ENCODE data around the gene ANKDD1A. TPM values are rescaled to one million over a fixed set of nuclear protein-coding genes. Genes with fewer than 3 reads are reported as not detected.

Gene ANKDD1A
- total and polyA plus RNA-seq, 4 donors = 2.3 to 6.8 (median 4.2) TPM

DNA sequence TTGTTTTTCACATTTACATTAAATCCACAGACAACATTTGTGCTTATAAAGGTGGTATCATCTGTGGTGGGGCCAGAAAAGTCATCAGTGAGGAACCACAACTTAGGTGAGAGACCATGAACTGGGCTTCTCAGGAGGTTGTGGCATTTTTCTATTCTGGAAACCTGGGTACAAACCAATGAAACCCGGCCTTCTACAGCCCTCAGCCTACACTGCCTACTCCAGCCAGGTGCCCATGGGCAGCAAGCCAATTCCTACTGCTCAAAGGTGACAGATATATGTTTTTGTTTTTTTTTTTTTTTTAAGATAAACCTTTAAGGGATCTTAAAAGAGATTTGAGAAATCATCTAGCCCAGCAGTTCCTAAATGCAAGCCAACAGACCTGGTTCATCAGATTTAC lies 57.7 kb downstream of the ANKDD1A start:
- H3K27ac ChIP-seq (ENCODE audit: low read depth in 1 of 2, low read length in 1 of 2) = no peak overlapping the region
- H3K4me1 ChIP-seq (ENCODE audit: control insufficient read depth in 5 of 5, insufficient read depth in 5 of 5, low read length in 5 of 5) = no peaks in the 10 kb centered on the region
- TF ChIP-seq, protein P1, sequence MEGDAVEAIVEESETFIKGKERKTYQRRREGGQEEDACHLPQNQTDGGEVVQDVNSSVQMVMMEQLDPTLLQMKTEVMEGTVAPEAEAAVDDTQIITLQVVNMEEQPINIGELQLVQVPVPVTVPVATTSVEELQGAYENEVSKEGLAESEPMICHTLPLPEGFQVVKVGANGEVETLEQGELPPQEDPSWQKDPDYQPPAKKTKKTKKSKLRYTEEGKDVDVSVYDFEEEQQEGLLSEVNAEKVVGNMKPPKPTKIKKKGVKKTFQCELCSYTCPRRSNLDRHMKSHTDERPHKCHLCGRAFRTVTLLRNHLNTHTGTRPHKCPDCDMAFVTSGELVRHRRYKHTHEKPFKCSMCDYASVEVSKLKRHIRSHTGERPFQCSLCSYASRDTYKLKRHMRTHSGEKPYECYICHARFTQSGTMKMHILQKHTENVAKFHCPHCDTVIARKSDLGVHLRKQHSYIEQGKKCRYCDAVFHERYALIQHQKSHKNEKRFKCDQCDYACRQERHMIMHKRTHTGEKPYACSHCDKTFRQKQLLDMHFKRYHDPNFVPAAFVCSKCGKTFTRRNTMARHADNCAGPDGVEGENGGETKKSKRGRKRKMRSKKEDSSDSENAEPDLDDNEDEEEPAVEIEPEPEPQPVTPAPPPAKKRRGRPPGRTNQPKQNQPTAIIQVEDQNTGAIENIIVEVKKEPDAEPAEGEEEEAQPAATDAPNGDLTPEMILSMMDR (IDR thresholded peaks at IDR 0.05; ENCODE audit: control extremely low read depth, extremely low read depth) = no peak
- H3K27me3 ChIP-seq (ENCODE audit: control insufficient read depth in 3 of 3, insufficient read depth in 3 of 3, low read length in 2 of 3) = no peaks in the 10 kb centered on the region
- 91 to 100% methylated on average over 1 of the region's 1 CpG for WGBS, 2 donors
- H3K9me3 ChIP-seq (ENCODE audit: control insufficient read depth in 4 of 4, insufficient read depth in 3 of 4, low read length in 3 of 4) = no peaks in the 10 kb centered on the region
- H3K4me3 ChIP-seq = no peak overlapping the region
- H3K9ac ChIP-seq (ENCODE audit: insufficient read depth in 1 of 2, low read length in 2 of 2) = no peak overlapping the region
- ATAC-seq (ENCODE audit: insufficient read depth, low FRiP score) = no peak
- DNase-seq = no peak
- peaks cover 33 to 39% (median 35%) of the 10 kb centered on the region in 4 donors for H3K36me3 ChIP-seq (ENCODE audit: control insufficient read depth in 4 of 4, insufficient read depth in 4 of 4, low read length in 4 of 4)

DNA sequence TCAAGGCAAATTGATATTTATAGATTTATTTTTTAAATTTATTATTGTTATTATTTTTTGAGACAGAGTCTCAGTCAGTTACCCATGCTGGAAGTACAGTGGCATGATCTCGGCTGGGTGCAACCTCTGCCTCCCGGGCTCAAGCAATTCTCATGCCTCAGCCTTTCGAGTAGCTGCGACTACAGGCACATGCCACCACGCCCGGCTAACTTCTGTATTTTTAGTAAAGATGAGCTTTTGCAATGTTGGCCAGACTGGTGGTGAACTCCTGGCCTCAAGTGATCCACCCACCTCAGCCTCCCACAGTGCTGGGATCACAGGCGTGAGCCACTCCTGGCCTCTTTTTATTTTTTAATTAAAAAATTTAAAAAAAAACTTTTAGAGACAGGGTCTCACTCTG lies 59.0 kb downstream of the ANKDD1A start:
- H3K27ac ChIP-seq (ENCODE audit: low read depth in 1 of 2, low read length in 1 of 2) = no peak overlapping the region
- H3K9me3 ChIP-seq (ENCODE audit: control insufficient read depth in 4 of 4, insufficient read depth in 3 of 4, low read length in 3 of 4) = no peaks in the 10 kb centered on the region
- H3K36me3 ChIP-seq (ENCODE audit: control insufficient read depth in 4 of 4, insufficient read depth in 4 of 4, low read length in 4 of 4) = peaks cover 28 to 33% (median 32%) of the 10 kb centered on the region in 4 donors
- 59 to 83% methylated on average over 7 of the region's 7 CpGs for WGBS, 2 donors
- DNase-seq (no peak), ATAC-seq (ENCODE audit: insufficient read depth, low FRiP score) (no peak)
- no peak overlapping the region for H3K4me3 ChIP-seq
- H3K9ac ChIP-seq (ENCODE audit: insufficient read depth in 1 of 2, low read length in 2 of 2) = no peak overlapping the region
- TF ChIP-seq, protein P1 (IDR thresholded peaks at IDR 0.05; ENCODE audit: control extremely low read depth, extremely low read depth) = no peak
- H3K27me3 ChIP-seq (ENCODE audit: control insufficient read depth in 3 of 3, insufficient read depth in 3 of 3, low read length in 2 of 3) = no peaks in the 10 kb centered on the region
- no peaks in the 10 kb centered on the region for H3K4me1 ChIP-seq (ENCODE audit: control insufficient read depth in 5 of 5, insufficient read depth in 5 of 5, low read length in 5 of 5)

DNA sequence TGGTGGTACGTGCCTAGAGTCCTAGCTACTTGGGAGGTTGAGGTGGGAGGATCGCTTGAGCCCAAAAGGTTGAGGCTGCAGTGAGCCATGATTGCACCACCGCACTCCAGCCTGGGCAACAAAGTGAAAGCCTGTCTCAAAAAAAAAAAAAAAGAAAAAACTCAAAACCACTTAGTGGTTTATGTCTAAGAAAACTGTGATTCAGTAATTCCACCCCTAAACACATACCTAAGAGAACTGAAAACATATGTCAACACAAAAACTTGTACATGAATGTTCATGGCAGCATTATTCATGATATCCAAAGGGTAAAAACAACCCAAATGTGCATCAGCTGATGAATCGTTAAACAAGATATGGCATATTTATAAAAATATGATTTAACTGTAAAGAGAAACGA lies 63.7 kb downstream of the ANKDD1A start:
- TF ChIP-seq, protein P1 (IDR thresholded peaks at IDR 0.05; ENCODE audit: control extremely low read depth, extremely low read depth) = no peak
- WGBS, 2 donors = 88 to 98% methylated on average over 5 of the region's 5 CpGs
- peaks cover 19 to 34% (median 26%) of the 10 kb centered on the region in 4 donors for H3K36me3 ChIP-seq (ENCODE audit: control insufficient read depth in 4 of 4, insufficient read depth in 4 of 4, low read length in 4 of 4)
- H3K9me3 ChIP-seq (ENCODE audit: control insufficient read depth in 4 of 4, insufficient read depth in 3 of 4, low read length in 3 of 4) = no peaks in the 10 kb centered on the region
- ATAC-seq (ENCODE audit: insufficient read depth, low FRiP score) (no peak), DNase-seq (no peak)
- no peak overlapping the region for H3K9ac ChIP-seq (ENCODE audit: insufficient read depth in 1 of 2, low read length in 2 of 2)
- H3K4me3 ChIP-seq = no peak overlapping the region
- H3K27me3 ChIP-seq (ENCODE audit: control insufficient read depth in 3 of 3, insufficient read depth in 3 of 3, low read length in 2 of 3) = no peaks in the 10 kb centered on the region
- no peaks in the 10 kb centered on the region for H3K4me1 ChIP-seq (ENCODE audit: control insufficient read depth in 5 of 5, insufficient read depth in 5 of 5, low read length in 5 of 5)
- no peak overlapping the region for H3K27ac ChIP-seq (ENCODE audit: low read depth in 1 of 2, low read length in 1 of 2)

DNA sequence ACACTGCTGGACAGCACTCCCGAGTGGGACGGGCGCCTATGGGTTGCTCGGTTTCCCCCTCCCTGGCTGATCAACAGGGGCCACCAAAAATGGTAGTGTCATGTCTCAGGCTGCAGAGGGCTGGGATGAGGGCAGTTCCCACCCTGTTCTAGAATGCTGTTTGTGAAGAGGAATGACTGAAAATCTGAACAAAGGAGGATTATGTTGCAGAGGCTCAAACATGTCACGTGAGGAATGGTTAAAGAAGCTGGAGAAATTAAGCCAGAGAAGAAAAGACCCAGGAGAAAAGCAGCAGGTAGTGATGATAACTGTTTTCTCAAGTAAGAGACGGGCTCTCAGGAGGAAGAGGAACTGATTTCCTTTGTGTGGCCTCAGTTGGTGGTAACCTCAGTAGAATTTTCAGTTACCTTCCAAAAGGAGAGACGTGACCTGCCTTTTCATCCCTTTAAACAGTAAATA lies 67.6 kb downstream of the ANKDD1A start:
- TF ChIP-seq, protein P1 (IDR thresholded peaks at IDR 0.05; ENCODE audit: control extremely low read depth, extremely low read depth) = no peak
- H3K9me3 ChIP-seq (ENCODE audit: control insufficient read depth in 4 of 4, insufficient read depth in 3 of 4, low read length in 3 of 4) = no peaks in the 10 kb centered on the region
- H3K27ac ChIP-seq (ENCODE audit: low read depth in 1 of 2, low read length in 1 of 2) = no peak overlapping the region
- ATAC-seq (ENCODE audit: insufficient read depth, low FRiP score) (no peak), DNase-seq (no peak)
- H3K9ac ChIP-seq (ENCODE audit: insufficient read depth in 1 of 2, low read length in 2 of 2) = no peak overlapping the region
- H3K27me3 ChIP-seq (ENCODE audit: control insufficient read depth in 3 of 3, insufficient read depth in 3 of 3, low read length in 2 of 3) = no peaks in the 10 kb centered on the region
- WGBS, 2 donors = 80 to 82% methylated on average over 7 of the region's 7 CpGs
- H3K4me3 ChIP-seq = no peak overlapping the region
- H3K36me3 ChIP-seq (ENCODE audit: control insufficient read depth in 4 of 4, insufficient read depth in 4 of 4, low read length in 4 of 4) = peaks cover 4 to 21% (median 16%) of the 10 kb centered on the region in 4 donors
- H3K4me1 ChIP-seq (ENCODE audit: control insufficient read depth in 5 of 5, insufficient read depth in 5 of 5, low read length in 5 of 5) = peaks cover 0 to under 1% (median 0%) of the 10 kb centered on the region in 5 donors
